GM21529 (cell line): ENCODE measurements around the gene NAALADL2.
"Not testable (repeated sequence)": the region's sequence is repeated elsewhere in the genome, so short reads cannot be mapped to it uniquely, and the experiment has no call there.

ENCODE experiments used
- ATAC-seq: cut with Tn5 transposase; IDR thresholded peaks from one replicate; pipeline ENCODE4 v1.9.1; 2021; ENCODE audit not compliant: unreplicated experiment

NAALADL2 gene

GRCh38 chr3:175248832-175249231, 389.7 kb downstream of the NAALADL2 start:
- ATAC-seq: no peak

DNA sequence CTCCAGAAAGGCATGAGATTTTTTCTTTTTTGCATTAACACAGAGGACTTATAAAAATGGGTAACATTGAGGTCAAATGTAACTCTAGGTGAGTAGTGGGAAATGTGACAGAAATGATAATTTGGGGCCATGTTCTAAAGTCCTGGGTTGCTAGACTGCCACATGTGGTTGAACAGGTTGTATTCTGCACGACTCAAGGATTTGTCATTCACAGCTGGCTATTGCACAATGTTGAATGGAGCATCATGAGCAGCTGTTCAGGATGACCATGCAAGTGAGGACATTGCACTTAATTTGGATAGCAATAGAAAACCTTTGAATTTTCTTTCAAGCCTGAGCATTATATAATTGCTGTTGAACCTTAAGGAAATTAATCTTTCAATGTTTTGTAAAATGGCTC, 396.6 kb downstream of the NAALADL2 start:
- no peak for ATAC-seq

- no peak for ATAC-seq
These were observed 398.0 kb downstream of the NAALADL2 start for GRCh38 chr3:175257123-175257522.

- ATAC-seq: no peak
These were observed 399.6 kb downstream of the NAALADL2 start for GRCh38 chr3:175258763-175259162.

GRCh38 chr3:175260145-175260794, 401.1 kb downstream of the NAALADL2 start:
- ATAC-seq: no peak

DNA sequence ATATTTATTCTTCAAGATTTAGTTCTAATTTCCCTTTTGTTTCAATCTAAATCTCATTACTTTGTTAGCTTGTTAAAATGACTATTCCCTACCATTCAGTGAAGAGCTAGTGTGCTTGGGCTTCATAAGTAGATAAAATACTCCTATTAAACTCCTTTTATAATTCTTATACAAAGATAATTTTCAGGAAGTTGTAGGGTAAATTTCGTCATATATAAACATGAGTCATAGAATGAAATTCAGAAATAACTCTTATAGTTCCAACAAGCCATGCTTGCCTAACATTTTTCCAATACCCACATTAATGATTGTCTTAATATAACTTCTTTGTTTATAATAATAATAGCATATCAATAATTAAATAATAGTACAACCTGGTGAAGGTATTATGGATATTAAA, 407.3 kb downstream of the NAALADL2 start:
- no peak for ATAC-seq

DNA sequence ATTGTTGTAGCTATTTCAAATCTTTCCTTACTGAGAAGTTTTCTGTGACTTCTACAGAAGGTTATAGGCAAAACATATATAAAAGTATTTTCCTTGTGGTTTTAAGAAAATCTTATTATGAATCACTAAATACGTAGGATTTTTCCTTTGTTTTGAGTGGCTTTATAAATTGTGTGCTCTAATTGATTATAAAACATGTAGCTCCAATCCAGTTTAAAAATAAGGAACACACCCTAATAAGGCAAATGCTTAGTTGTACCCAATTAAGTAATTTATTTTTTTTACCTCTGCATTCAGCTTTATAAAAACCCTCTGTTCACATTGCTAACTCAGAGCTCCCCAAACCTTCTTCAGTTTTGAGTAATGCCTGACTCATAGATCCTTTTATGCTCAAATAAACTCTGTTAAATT, 408.0 kb downstream of the NAALADL2 start:
- no peak for ATAC-seq

GRCh38 chr3:175267561-175267960, 408.4 kb downstream of the NAALADL2 start:
- no peak for ATAC-seq

GRCh38 chr3:175269394-175269793, 410.3 kb downstream of the NAALADL2 start:
- ATAC-seq: no peak

DNA sequence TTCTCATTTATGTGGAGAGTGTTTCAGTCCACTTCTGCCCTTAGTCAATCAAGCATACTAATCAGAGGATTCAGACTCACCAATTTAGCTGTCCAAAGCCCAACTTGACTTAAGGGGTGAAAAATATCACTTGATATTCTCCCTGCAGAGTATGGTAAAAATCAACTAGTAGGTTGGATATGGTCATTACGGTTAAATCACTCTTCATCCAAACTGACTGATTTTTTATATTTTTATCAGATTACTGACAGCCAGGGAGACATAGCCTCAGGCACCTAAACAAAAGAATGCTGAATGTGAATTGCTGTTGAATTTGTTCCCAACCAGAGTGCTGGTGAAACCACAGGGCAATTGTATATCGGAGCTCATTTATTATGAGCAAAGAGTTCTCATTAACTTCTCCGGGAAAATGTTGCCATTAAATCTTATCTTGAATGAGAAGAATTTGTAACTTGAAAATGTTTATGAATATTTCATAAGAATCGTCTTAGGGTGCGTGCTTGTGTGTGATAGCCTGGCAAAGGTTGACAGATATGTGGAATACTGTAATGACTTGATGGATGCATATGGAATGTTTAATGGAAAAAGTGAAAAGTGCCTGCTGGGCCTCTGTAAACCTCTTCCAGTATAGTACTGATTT, 411.2 kb downstream of the NAALADL2 start:
- ATAC-seq: no peak

- no peak for ATAC-seq
These were observed 411.7 kb downstream of the NAALADL2 start for GRCh38 chr3:175270866-175271265.

DNA sequence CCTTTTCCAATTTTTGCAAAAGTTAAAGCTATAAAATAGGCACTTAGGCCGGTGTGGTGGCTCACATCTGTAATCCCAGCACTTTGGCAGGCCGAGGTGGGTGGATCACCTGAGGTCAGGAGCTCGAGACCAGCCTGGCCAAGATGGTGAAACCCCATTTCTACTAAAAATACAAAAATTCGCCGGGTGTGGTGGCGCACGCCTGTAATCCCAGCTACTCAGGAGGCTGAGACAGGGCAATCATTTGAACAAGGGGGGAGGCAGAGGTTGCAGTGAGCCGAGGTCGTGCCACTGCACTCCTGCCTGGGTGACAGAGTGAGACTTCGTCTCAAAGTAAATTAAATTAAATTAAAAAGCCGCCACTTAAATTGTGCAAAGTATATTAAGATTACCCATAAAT, 412.3 kb downstream of the NAALADL2 start:
- ATAC-seq: not testable (repeated sequence)

DNA sequence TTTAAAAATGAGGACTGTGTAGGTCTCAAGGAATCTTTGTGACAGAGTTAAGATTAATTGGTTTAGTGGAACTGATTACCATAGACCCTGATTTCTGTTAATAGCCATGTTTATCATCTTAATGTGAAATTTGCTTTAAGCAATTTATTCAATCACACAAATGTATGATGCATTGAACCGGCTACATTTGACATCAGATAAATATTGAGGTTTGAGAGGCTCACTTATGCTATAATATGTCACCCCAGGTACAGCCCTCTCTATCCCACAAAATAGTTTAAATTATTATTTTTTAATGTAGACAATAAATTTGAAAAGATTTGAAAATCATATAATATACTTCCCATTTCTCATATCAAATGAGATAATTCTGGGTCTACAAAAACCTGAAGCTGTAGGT, 413.3 kb downstream of the NAALADL2 start:
- ATAC-seq: no peak

DNA sequence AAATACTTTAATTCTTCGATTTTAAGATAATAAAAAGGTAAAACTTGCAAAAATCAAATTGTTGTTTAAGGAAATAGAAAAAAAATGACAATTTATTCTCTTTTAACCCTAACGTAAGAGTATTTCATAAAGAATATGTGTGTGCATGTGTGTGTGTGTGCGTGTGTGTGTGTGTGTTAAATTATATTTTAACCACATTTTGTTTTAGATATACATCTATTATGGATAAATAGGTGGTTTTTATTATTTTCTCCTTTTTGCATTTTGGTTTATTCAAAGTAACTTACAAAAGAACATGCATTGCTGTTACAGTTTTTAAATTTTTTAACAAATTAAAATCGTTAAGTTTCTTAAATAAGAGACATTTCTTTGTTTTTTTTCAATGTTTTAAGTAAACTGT, 414.4 kb downstream of the NAALADL2 start:
- ATAC-seq: no peak

GRCh38 chr3:175274056-175274455, 414.9 kb downstream of the NAALADL2 start:
- ATAC-seq: no peak

GRCh38 chr3:175274474-175275218, 415.5 kb downstream of the NAALADL2 start:
- ATAC-seq: no peak

GRCh38 chr3:175278680-175279079, 419.5 kb downstream of the NAALADL2 start:
- ATAC-seq: no peak

DNA sequence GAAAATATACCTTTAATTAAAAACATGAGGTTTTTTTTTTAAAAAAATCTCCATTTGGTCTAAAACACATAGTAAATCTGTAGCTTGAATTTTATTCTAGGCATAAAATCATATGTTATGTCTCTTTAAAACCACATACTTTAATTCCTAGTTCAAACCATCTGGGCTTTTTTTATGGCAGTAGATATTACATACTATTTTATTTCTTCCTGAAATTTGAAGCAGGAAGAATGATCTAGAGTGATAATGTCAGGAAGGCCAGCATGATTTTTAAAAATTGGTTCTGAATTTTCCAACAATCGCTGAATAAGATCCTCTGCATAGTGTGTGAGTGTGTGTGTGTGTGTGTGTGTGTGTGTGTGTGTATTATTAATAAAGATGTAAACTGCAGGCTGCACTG, 420.3 kb downstream of the NAALADL2 start:
- no peak for ATAC-seq

GRCh38 chr3:175279911-175280310, 420.8 kb downstream of the NAALADL2 start:
- no peak for ATAC-seq

GRCh38 chr3:175287361-175287963, 428.3 kb downstream of the NAALADL2 start:
- peak; percentile 86 for ATAC-seq

- no peak for ATAC-seq
These were observed 429.5 kb downstream of the NAALADL2 start for GRCh38 chr3:175288621-175289020.

DNA sequence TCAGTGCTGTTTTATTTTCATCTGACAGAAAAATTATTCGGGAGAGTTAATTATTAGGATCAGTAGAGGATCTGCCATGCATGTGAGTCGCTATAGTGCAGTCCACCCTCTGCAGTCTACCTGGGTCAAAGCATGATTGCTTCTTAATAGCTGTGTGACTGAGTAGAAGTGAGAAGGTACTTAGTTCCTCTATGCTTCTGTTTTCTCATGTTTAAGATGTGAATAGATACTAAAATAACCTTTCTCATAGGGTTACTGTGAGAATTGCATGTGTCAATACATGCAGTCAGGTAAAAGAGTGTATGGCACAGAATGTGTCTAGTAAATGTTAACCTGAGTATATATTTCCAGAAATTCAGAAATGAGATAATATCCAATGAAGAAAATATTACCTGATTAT, 435.7 kb downstream of the NAALADL2 start:
- no peak for ATAC-seq
